Measurements from ENCODE around the gene HS6ST1. TPM values are rescaled to one million over a fixed set of nuclear protein-coding genes. Genes with fewer than 3 reads are reported as not detected.
A peak's percentile ranks its signal among the peaks of the same experiment; 100 is the strongest.

Gene HS6ST1
- total RNA-seq, 1 donor from 2014 or later: 17.6 TPM

- peaks cover 5% of the 10 kb centered on the region for H3K27me3 Mint-ChIP-seq (ENCODE audit: low read depth)
- intact Hi-C loops (cut with micrococcal nuclease): loop anchor here (5.0 kb wide), 1 partner anchor 84 kb away; no protein-coding TSS in a partner anchor
Measured at GRCh38 chr2:128315829-128316776, 2.6 kb downstream of the HS6ST1 start.

GRCh38 chr2:128315122-128315828, 3.4 kb downstream of the HS6ST1 start:
- intact Hi-C loops (cut with micrococcal nuclease): loop anchor here (5.0 kb wide), 1 partner anchor 83 kb away; no protein-coding TSS in a partner anchor
- Mint-ChIP-seq H3K4me1 (ENCODE audit: low read depth) (peaks cover 28% of the 10 kb centered on the region), H3K27me3 (ENCODE audit: low read depth) (peaks cover 2% of the 10 kb centered on the region), H3K9me3 (no peaks in the 10 kb centered on the region), H3K27ac (no peak overlapping the region), H3K4me3 (ENCODE audit: low read depth) (peak overlapping the region; percentile 15), H3K36me3 (ENCODE audit: low read depth) (peaks cover 13% of the 10 kb centered on the region)
- peak; percentile 7 for DNase-seq (ENCODE audit: low spot score)

More at GRCh38 chr2:128315829-128316776, 2.6 kb downstream of the HS6ST1 start:
- Mint-ChIP-seq H3K36me3 (ENCODE audit: low read depth) (peaks cover 13% of the 10 kb centered on the region), H3K27ac (no peak overlapping the region), H3K9me3 (no peaks in the 10 kb centered on the region), H3K4me1 (ENCODE audit: low read depth) (peaks cover 25% of the 10 kb centered on the region), H3K4me3 (ENCODE audit: low read depth) (peak overlapping the region; percentile 87)
- peak; percentile 8 for DNase-seq (ENCODE audit: low spot score)

DNA sequence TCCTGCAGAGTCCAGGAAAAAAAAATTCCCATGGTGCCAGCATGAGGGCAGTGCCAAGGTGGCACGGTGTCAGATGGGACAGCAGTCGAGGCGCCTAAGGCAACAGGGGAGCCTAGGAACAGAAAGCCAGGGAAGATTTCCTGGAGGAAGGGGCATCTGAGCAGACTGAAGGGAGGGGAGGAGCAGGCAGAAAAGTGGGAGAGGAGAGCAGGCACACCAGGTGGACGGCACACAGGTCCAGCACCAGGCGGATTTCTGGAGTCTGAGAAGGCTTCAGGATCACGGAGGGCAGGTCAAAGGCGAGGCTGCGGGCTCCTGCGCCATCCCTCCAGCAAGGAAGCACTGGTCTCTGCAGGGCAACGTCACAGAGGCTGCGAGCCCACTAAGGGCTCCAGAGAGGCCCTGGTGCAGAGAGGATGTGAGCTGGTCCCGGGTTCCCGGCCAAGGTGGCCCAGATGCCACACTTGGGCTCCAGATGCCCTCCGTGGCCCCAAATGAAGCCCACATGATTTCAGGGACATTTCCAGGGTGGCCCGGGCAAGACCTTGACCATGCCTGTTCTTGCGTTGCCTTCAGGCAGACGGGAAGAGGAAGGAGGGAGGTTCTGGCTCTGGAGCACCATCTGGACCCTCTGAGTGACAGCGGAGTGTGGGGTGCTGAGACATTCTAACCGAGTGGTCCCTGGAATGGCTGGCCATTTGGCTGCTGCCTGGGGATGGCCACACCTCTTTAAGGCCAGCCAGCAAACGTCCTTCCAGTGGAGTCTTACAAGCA, 4.1 kb downstream of the HS6ST1 start:
- Mint-ChIP-seq H3K36me3 (ENCODE audit: low read depth) (peaks cover 13% of the 10 kb centered on the region), H3K9me3 (no peaks in the 10 kb centered on the region), H3K27me3 (ENCODE audit: low read depth) (peaks cover 2% of the 10 kb centered on the region), H3K27ac (no peak overlapping the region), H3K4me1 (ENCODE audit: low read depth) (peaks cover 28% of the 10 kb centered on the region), H3K4me3 (ENCODE audit: low read depth) (no peak overlapping the region)
- intact Hi-C loops (cut with micrococcal nuclease): loop anchor here (5.0 kb wide), 1 partner anchor 82 kb away; no protein-coding TSS in a partner anchor
- peak; percentile 8 for DNase-seq (ENCODE audit: low spot score)

GRCh38 chr2:128313931-128314347, 4.7 kb downstream of the HS6ST1 start:
- no peak for DNase-seq (ENCODE audit: low spot score)
- Mint-ChIP-seq H3K4me1 (ENCODE audit: low read depth) (peaks cover 28% of the 10 kb centered on the region), H3K4me3 (ENCODE audit: low read depth) (no peak overlapping the region), H3K27ac (no peak overlapping the region), H3K27me3 (ENCODE audit: low read depth) (peaks cover 2% of the 10 kb centered on the region), H3K9me3 (no peaks in the 10 kb centered on the region), H3K36me3 (ENCODE audit: low read depth) (peaks cover 13% of the 10 kb centered on the region)
- intact Hi-C loops (cut with micrococcal nuclease): no loop called here

- Mint-ChIP-seq H3K4me3 (ENCODE audit: low read depth) (no peak overlapping the region), H3K9me3 (no peaks in the 10 kb centered on the region), H3K27me3 (ENCODE audit: low read depth) (peaks cover 2% of the 10 kb centered on the region), H3K27ac (no peak overlapping the region), H3K36me3 (ENCODE audit: low read depth) (peaks cover 13% of the 10 kb centered on the region), H3K4me1 (ENCODE audit: low read depth) (peaks cover 28% of the 10 kb centered on the region)
- intact Hi-C loops (cut with micrococcal nuclease): no loop called here
- DNase-seq (ENCODE audit: low spot score): peak; percentile 6
Measured at GRCh38 chr2:128313091-128313836, 5.4 kb downstream of the HS6ST1 start.

- DNase-seq (ENCODE audit: low spot score): no peak
- Mint-ChIP-seq H3K4me3 (ENCODE audit: low read depth) (no peak overlapping the region), H3K4me1 (ENCODE audit: low read depth) (peaks cover 26% of the 10 kb centered on the region), H3K9me3 (no peaks in the 10 kb centered on the region), H3K36me3 (ENCODE audit: low read depth) (peaks cover 13% of the 10 kb centered on the region), H3K27ac (no peak overlapping the region), H3K27me3 (ENCODE audit: low read depth) (peaks cover under 1% of the 10 kb centered on the region)
- intact Hi-C loops (cut with micrococcal nuclease): no loop called here
Measured at GRCh38 chr2:128312411-128312810, 6.3 kb downstream of the HS6ST1 start.

DNA sequence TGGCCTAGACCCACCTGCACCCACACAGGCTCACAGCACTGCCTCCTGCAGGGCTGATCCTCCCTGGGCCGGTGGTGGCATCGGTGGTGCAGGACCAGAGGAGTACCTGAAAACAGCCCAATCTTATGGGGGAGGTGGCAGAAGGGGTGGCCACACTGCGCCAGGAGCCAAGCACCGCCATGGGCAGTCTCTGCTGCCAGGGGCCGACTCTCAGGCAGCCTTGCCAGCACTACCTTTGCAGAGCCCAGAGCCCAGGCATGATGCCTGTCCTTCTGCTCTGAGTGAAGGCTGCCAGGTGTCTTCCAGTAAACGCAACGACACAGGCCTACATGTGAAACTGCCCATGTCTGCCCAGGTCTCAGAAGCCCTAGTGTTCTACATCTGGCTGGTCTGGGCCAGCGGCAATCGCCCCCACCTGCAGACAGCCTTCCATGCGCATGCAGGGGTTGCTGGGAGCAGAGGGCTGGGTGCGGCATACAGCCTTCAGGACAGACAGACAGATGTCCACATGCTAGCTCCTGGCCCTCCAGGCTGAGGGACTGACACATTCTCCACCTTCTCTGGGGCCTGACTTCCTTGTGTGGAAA, 6.8 kb downstream of the HS6ST1 start:
- H3K27me3 Mint-ChIP-seq (ENCODE audit: low read depth): no peaks in the 10 kb centered on the region
- H3K36me3 Mint-ChIP-seq (ENCODE audit: low read depth): peaks cover 13% of the 10 kb centered on the region
- intact Hi-C loops (cut with micrococcal nuclease): no loop called here
- peaks cover 26% of the 10 kb centered on the region for H3K4me1 Mint-ChIP-seq (ENCODE audit: low read depth)
- no peak for DNase-seq (ENCODE audit: low spot score)
- no peaks in the 10 kb centered on the region for H3K9me3 Mint-ChIP-seq
- H3K27ac Mint-ChIP-seq: no peak overlapping the region
- H3K4me3 Mint-ChIP-seq (ENCODE audit: low read depth): no peak overlapping the region

- intact Hi-C loops (cut with micrococcal nuclease): no loop called here
- H3K4me1 Mint-ChIP-seq (ENCODE audit: low read depth): peaks cover 21% of the 10 kb centered on the region
- H3K27me3 Mint-ChIP-seq (ENCODE audit: low read depth): no peaks in the 10 kb centered on the region
- DNase-seq (ENCODE audit: low spot score): no peak
- no peak overlapping the region for H3K27ac Mint-ChIP-seq
- no peaks in the 10 kb centered on the region for H3K9me3 Mint-ChIP-seq
- H3K36me3 Mint-ChIP-seq (ENCODE audit: low read depth): peaks cover 13% of the 10 kb centered on the region
- H3K4me3 Mint-ChIP-seq (ENCODE audit: low read depth): no peak overlapping the region
Measured at GRCh38 chr2:128311216-128311754, 7.4 kb downstream of the HS6ST1 start.

GRCh38 chr2:128310761-128311160, 7.9 kb downstream of the HS6ST1 start:
- intact Hi-C loops (cut with micrococcal nuclease): no loop called here
- DNase-seq (ENCODE audit: low spot score): no peak
- no peak overlapping the region for H3K4me3 Mint-ChIP-seq (ENCODE audit: low read depth)
- no peaks in the 10 kb centered on the region for H3K27me3 Mint-ChIP-seq (ENCODE audit: low read depth)
- H3K36me3 Mint-ChIP-seq (ENCODE audit: low read depth): peaks cover 13% of the 10 kb centered on the region
- no peak overlapping the region for H3K27ac Mint-ChIP-seq
- no peaks in the 10 kb centered on the region for H3K9me3 Mint-ChIP-seq
- H3K4me1 Mint-ChIP-seq (ENCODE audit: low read depth): peaks cover 21% of the 10 kb centered on the region

DNA sequence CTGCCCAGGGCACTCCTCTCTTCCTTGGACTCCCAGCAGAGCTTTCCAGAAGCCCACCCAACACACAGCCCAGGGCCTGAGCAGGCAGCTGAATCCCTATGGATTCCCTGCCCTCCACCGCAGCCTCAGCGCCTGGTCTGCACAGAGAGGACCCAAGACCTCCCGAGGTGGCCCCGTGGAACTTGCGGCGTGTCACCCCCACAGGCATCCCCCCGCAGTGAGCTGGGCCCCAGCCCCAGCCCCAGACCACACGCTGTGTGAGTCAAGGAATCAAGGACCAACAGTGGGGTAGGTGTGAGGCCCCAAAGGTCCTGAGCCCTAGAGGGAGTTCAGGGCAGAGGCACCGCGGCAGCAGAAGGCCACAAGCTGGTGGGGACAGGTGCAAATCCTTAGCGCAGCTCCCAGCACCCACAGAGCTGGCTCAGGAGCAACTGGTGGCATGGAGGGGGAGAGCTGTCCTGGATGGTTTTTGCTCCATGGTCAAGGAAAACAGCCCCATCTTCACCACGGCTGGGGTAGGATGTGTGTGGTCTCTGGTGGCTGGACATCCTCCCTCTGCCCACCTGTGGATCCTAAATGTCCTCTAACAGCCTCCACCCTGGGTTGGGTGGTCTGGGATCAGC, 8.5 kb downstream of the HS6ST1 start:
- intact Hi-C loops (cut with micrococcal nuclease): no loop called here
- H3K9me3 Mint-ChIP-seq: no peaks in the 10 kb centered on the region
- no peak for DNase-seq (ENCODE audit: low spot score)
- no peaks in the 10 kb centered on the region for H3K27me3 Mint-ChIP-seq (ENCODE audit: low read depth)
- H3K36me3 Mint-ChIP-seq (ENCODE audit: low read depth): peaks cover 9% of the 10 kb centered on the region
- no peak overlapping the region for H3K4me3 Mint-ChIP-seq (ENCODE audit: low read depth)
- H3K27ac Mint-ChIP-seq: no peak overlapping the region
- H3K4me1 Mint-ChIP-seq (ENCODE audit: low read depth): peaks cover 18% of the 10 kb centered on the region
